SK-N-SH treated with all-trans-retinoic acid at 6 μM for 48 hours (cell line): Measurements from ENCODE around the gene PER2.

Experiments used
- ARNTL ChIP-seq: fragments of 450-650 bp; formaldehyde crosslinking; IDR thresholded peaks from 2 replicates; pipeline ENCODE4 v1.5.0; 2020; ENCODE audit warnings: low read depth, mild to moderate bottlenecking, moderate library complexity, borderline replicate concordance
- CSRNP3 ChIP-seq: fragments of 250-450 bp; sonication (Bioruptor Pico); IDR thresholded peaks from 2 replicates; pipeline ENCODE4 v1.5.1; 2021; ENCODE audit warnings: mild to moderate bottlenecking, moderate library complexity
- TSHZ2 ChIP-seq: fragments of 250-450 bp; sonication (Bioruptor Pico); IDR thresholded peaks from 2 replicates; pipeline ENCODE4 v1.5.0; 2020; ENCODE audit warnings: mild to moderate bottlenecking, moderate library complexity
- ZNF565 ChIP-seq: fragments of 450-650 bp; formaldehyde crosslinking; conservative IDR thresholded peaks from 2 replicates; pipeline ENCODE4 v1.5.0; 2020; ENCODE audit warnings: low read depth, mild to moderate bottlenecking, moderate library complexity
- ZNF70 ChIP-seq: fragments of 450-650 bp; formaldehyde crosslinking; IDR thresholded peaks from 2 replicates; pipeline ENCODE4 v1.5.0; 2020; ENCODE audit warnings: mild to moderate bottlenecking, moderate library complexity

- TF ChIP-seq ARNTL (CRISPR knock-in tag), result no peak
- TF ChIP-seq ZNF565, result no peak
- TF ChIP-seq TSHZ2 (CRISPR knock-in tag), result no peak
- TF ChIP-seq CSRNP3 (CRISPR knock-in tag), result no peak
- TF ChIP-seq ZNF70, result no peak
These were observed 85.9 kb downstream of the PER2 start for GRCh38 chr2:238202326-238203093.
